Erythroblast (primary cell): Measurements from ENCODE around the gene CANT1.
"Not testable (repeated sequence)": the region's sequence is repeated elsewhere in the genome, so short reads cannot be mapped to it uniquely, and the experiment has no call there.

Experiments used
- DNase-seq, 2 experiments: peaks; one replicate each; lab custom pipeline; 2025; lab: John Stamatoyannopoulos, UW
- GATA1 ChIP-seq: IDR thresholded peaks from 2 replicates; pipeline ENCODE4 v1.6.1; 2011; ENCODE audit warnings: low read depth, mild to moderate bottlenecking, control low read depth, low read length, moderate library complexity
- POLR2A ChIP-seq: IDR thresholded peaks from 2 replicates; pipeline ENCODE4 v1.6.1; 2011; ENCODE audit warnings: mild to moderate bottlenecking, low read length

CANT1 gene

GRCh38 chr17:79038545-79039135 is 29.1 kb upstream of the CANT1 start:
- TF ChIP-seq GATA1, result no peak
- TF ChIP-seq POLR2A, result no peak
- DNase-seq, result no peak

GRCh38 chr17:79036596-79036995 is 27.0 kb upstream of the CANT1 start:
- TF ChIP-seq GATA1, result no peak
- no peak for DNase-seq

GRCh38 chr17:79036181-79036580 is 26.6 kb upstream of the CANT1 start:
- no peak for TF ChIP-seq POLR2A
- no peak for TF ChIP-seq GATA1
- DNase-seq, result no peak

GRCh38 chr17:79035686-79036085 is 26.1 kb upstream of the CANT1 start:
- TF ChIP-seq GATA1, result no peak
- no peak for TF ChIP-seq POLR2A
- DNase-seq, result no peak

GRCh38 chr17:79034931-79035485 is 25.4 kb upstream of the CANT1 start:
- no peak for DNase-seq
- TF ChIP-seq POLR2A, result no peak

- DNase-seq, result no peak
- TF ChIP-seq GATA1 (no peak), POLR2A (no peak)
These were observed 24.4 kb upstream of the CANT1 start for GRCh38 chr17:79033741-79034501.

GRCh38 chr17:79033046-79033616 is 23.6 kb upstream of the CANT1 start:
- DNase-seq, result no peak
- TF ChIP-seq GATA1 (no peak), POLR2A (no peak)

- TF ChIP-seq POLR2A, result no peak
- no peak for DNase-seq
These were observed 22.7 kb upstream of the CANT1 start for GRCh38 chr17:79031996-79032875.

GRCh38 chr17:79030636-79031035 is 21.1 kb upstream of the CANT1 start:
- not testable (repeated sequence) for DNase-seq

- DNase-seq, result no peak
- no peak for TF ChIP-seq POLR2A
- no peak for TF ChIP-seq GATA1
These were observed 19.9 kb upstream of the CANT1 start for GRCh38 chr17:79029327-79030009.

- TF ChIP-seq GATA1 (no peak), POLR2A (no peak)
- no peak for DNase-seq
These were observed 19.1 kb upstream of the CANT1 start for GRCh38 chr17:79028496-79029326.

- no peak for TF ChIP-seq GATA1
- TF ChIP-seq POLR2A, result no peak
- no peak for DNase-seq
These were observed 18.4 kb upstream of the CANT1 start for GRCh38 chr17:79027925-79028491.
